ENCODE results near the gene INPP4B.

DNA sequence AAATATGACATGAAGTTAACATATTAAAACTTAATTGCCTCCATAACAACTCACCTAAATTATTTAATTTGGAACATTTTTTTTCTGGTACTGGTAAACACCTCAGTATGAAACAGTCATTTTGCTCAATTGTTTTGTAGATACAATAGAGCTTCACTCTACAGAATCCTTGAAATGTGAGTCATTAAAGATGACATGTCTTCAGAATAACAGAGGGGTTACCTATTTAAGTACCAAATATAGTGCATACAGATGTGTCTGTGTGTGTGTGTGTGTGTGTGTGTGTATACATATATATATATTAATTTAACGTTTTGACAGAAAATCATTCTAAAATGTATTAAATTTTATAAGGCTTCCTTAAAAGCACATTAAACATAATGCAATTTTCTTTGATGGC is 297.6 kb downstream of the INPP4B start:
- TF ChIP-seq, protein P1, sequence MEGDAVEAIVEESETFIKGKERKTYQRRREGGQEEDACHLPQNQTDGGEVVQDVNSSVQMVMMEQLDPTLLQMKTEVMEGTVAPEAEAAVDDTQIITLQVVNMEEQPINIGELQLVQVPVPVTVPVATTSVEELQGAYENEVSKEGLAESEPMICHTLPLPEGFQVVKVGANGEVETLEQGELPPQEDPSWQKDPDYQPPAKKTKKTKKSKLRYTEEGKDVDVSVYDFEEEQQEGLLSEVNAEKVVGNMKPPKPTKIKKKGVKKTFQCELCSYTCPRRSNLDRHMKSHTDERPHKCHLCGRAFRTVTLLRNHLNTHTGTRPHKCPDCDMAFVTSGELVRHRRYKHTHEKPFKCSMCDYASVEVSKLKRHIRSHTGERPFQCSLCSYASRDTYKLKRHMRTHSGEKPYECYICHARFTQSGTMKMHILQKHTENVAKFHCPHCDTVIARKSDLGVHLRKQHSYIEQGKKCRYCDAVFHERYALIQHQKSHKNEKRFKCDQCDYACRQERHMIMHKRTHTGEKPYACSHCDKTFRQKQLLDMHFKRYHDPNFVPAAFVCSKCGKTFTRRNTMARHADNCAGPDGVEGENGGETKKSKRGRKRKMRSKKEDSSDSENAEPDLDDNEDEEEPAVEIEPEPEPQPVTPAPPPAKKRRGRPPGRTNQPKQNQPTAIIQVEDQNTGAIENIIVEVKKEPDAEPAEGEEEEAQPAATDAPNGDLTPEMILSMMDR (conservative IDR thresholded peaks at IDR 0.05; ENCODE audit: low read depth, low read length): no peak
- no peak for TF ChIP-seq POLR2A (IDR thresholded peaks at IDR 0.05; ENCODE audit: low read depth, low read length)
